HL-60 (cell line): ENCODE results near the gene EYA4.

ENCODE experiments used
- GABPA ChIP-seq: IDR thresholded peaks from 2 replicates; pipeline ENCODE4 v1.6.1; 2012; ENCODE audit warnings: low read depth
- POLR2AphosphoS5 ChIP-seq: IDR thresholded peaks from 2 replicates; pipeline ENCODE4 v1.6.1; 2012; ENCODE audit warnings: low read depth
- SPI1 ChIP-seq: IDR thresholded peaks from 2 replicates; pipeline ENCODE4 v1.6.1; 2012; ENCODE audit warnings: low read depth, mild to moderate bottlenecking, borderline replicate concordance
- TF ChIP-seq, protein P1 (sequence below): IDR thresholded peaks from one replicate; pipeline ENCODE4 v1.5.1; 2011; ENCODE audit warnings: low read length, control low read depth, inconsistent platforms; ENCODE audit not compliant: insufficient read depth
- TF ChIP-seq, protein P2 (sequence below): IDR thresholded peaks from 2 replicates; pipeline ENCODE4 v1.6.1; 2012; ENCODE audit warnings: low read depth; ENCODE audit not compliant: insufficient replicate concordance

DNA sequence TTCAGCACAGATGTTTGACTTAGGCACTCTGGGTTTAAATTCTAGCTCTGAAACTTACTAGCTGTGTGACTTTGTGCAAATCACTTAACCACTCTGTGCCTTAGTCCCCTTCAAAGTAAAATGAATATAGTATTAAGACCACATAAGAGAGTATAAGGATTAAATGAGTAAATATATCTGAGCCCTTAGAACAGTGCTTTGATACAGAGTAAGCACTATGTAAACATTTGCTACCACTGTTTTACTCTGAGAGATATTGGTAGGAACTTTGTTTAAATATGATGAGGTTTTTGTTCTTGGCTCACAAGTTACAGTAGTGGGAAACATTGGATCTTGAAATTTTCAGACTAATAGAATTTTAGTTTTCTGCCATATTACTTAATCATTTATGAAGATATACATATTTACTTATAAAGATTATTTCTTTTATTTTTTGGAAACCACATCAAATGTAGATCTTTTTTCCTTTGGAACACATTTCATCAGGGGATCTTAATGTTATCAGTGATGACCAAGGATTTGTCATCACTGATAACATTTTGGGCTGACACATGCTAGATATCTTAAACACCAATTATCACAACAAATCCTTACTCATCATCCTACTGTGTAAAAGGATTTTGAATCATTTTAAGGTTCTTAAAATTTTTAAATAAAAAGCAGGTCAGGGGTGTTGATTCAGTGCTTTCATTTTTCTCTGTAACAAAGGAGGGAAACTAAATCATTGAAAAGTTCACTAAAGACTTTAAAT, 226.2 kb downstream of the EYA4 start:
- TF ChIP-seq, protein P1, sequence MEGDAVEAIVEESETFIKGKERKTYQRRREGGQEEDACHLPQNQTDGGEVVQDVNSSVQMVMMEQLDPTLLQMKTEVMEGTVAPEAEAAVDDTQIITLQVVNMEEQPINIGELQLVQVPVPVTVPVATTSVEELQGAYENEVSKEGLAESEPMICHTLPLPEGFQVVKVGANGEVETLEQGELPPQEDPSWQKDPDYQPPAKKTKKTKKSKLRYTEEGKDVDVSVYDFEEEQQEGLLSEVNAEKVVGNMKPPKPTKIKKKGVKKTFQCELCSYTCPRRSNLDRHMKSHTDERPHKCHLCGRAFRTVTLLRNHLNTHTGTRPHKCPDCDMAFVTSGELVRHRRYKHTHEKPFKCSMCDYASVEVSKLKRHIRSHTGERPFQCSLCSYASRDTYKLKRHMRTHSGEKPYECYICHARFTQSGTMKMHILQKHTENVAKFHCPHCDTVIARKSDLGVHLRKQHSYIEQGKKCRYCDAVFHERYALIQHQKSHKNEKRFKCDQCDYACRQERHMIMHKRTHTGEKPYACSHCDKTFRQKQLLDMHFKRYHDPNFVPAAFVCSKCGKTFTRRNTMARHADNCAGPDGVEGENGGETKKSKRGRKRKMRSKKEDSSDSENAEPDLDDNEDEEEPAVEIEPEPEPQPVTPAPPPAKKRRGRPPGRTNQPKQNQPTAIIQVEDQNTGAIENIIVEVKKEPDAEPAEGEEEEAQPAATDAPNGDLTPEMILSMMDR, result no peak
- TF ChIP-seq POLR2AphosphoS5, result no peak
- TF ChIP-seq, protein P2, sequence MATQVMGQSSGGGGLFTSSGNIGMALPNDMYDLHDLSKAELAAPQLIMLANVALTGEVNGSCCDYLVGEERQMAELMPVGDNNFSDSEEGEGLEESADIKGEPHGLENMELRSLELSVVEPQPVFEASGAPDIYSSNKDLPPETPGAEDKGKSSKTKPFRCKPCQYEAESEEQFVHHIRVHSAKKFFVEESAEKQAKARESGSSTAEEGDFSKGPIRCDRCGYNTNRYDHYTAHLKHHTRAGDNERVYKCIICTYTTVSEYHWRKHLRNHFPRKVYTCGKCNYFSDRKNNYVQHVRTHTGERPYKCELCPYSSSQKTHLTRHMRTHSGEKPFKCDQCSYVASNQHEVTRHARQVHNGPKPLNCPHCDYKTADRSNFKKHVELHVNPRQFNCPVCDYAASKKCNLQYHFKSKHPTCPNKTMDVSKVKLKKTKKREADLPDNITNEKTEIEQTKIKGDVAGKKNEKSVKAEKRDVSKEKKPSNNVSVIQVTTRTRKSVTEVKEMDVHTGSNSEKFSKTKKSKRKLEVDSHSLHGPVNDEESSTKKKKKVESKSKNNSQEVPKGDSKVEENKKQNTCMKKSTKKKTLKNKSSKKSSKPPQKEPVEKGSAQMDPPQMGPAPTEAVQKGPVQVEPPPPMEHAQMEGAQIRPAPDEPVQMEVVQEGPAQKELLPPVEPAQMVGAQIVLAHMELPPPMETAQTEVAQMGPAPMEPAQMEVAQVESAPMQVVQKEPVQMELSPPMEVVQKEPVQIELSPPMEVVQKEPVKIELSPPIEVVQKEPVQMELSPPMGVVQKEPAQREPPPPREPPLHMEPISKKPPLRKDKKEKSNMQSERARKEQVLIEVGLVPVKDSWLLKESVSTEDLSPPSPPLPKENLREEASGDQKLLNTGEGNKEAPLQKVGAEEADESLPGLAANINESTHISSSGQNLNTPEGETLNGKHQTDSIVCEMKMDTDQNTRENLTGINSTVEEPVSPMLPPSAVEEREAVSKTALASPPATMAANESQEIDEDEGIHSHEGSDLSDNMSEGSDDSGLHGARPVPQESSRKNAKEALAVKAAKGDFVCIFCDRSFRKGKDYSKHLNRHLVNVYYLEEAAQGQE, result no peak
- no peak for TF ChIP-seq SPI1
- no peak for TF ChIP-seq GABPA
